Endothelial cell of umbilical vein (primary cell): Measurements from ENCODE around the gene TYW1. TPM values are rescaled to one million over a fixed set of nuclear protein-coding genes. Genes with fewer than 3 reads are reported as not detected.

Source experiments
- BruUV-seq: library from RNA; stranded (reverse); fragments of 400-500 nt; replicated peaks from 2 replicates; lab custom pipeline; 2021; lab: Mats Ljungman, UMichigan
- CTCF ChIA-PET: fragments of 300-600, 350-600 bp; sonication (Branson Sonifier 250); formaldehyde crosslinking; loops from one replicate; lab custom pipeline; 2021; ENCODE audit warnings: antibody characterized with exemption, inconsistent platforms; lab: Charles Lee
- POLR2A ChIA-PET: fragments of 300-600, 350-600 bp; sonication (Branson Sonifier 250); formaldehyde crosslinking; loops from one replicate; lab custom pipeline; 2021; ENCODE audit warnings: antibody characterized with exemption, inconsistent platforms; lab: Charles Lee
- DNase-seq: peaks from one replicate; pipeline ENCODE4 v3.0.0-alpha.2; 2011; ENCODE audit warnings: low read depth, low spot score
- FAIRE-seq: peaks from 2 replicates; lab custom pipeline; 2011; peaks lifted over from hg19 to GRCh38; lab: Jason Lieb, UNC
- H2AFZ ChIP-seq: 2 replicates; pipeline ENCODE4 v1.6.0; 2012; ENCODE audit warnings: low read depth, low read length, control low read depth, inconsistent platforms
- H3K27ac ChIP-seq: 2 replicates; pipeline ENCODE4 v1.5.1; 2011; ENCODE audit warnings: low read depth, mild to moderate bottlenecking, control low read depth, low read length, moderate library complexity; ENCODE audit not compliant: insufficient read depth
- H3K27me3 ChIP-seq, 2 experiments: 2 replicates each; pipeline versions ENCODE4 v1.6.0 to v1.6.1; 2011; ENCODE audit warnings: low read length in 2 of 2, mixed read lengths in 1 of 2; ENCODE audit not compliant: control insufficient read depth in 2 of 2, insufficient read depth in 2 of 2
- H3K36me3 ChIP-seq, 2 experiments: 2 replicates in 1 of 2; 3 replicates in 1 of 2; pipeline ENCODE4 v1.5.1; 2011; ENCODE audit warnings: low read length in 2 of 2, mild to moderate bottlenecking in 1 of 2, moderate library complexity in 1 of 2; ENCODE audit not compliant: control insufficient read depth in 2 of 2, insufficient read depth in 2 of 2; ENCODE audit errors: extremely low read depth in 1 of 2
- H3K4me1 ChIP-seq: 3 replicates; pipeline ENCODE4 v1.5.1; 2011; ENCODE audit warnings: mild to moderate bottlenecking, low read length; ENCODE audit not compliant: control insufficient read depth, insufficient read depth; ENCODE audit errors: extremely low read depth
- H3K4me2 ChIP-seq: 2 replicates; pipeline ENCODE4 v1.6.1; 2011; ENCODE audit warnings: low read length, control low read depth, mixed read lengths; ENCODE audit not compliant: insufficient read depth
- H3K4me3 ChIP-seq, 3 experiments: fragments of 200-600 bp in 1 of 3; sonication (generic), shearing (Covaris generic) in 1 of 3; replicated peaks in 1 of 3; 2 replicates each; pipeline ENCODE4 v1.5.1; 2011 to 2016; ENCODE audit warnings: control low read depth in 3 of 3, low read length in 3 of 3, mild to moderate bottlenecking in 2 of 3, inconsistent platforms in 1 of 3, low read depth in 1 of 3, moderate library complexity in 1 of 3; ENCODE audit not compliant: insufficient read depth in 1 of 3
- H3K79me2 ChIP-seq: 2 replicates; pipeline ENCODE4 v1.6.0; 2012; ENCODE audit warnings: low read length, inconsistent platforms; ENCODE audit not compliant: control insufficient read depth, insufficient read depth
- H3K9ac ChIP-seq: replicated peaks from 2 replicates; pipeline ENCODE3; 2011; ENCODE audit warnings: low read length, control low read depth; ENCODE audit not compliant: insufficient read depth; ENCODE audit errors: extremely low read depth
- H3K9me1 ChIP-seq: replicated peaks from 3 replicates; pipeline ENCODE4 v1.6.0; 2011; ENCODE audit warnings: mild to moderate bottlenecking, low read length; ENCODE audit not compliant: control insufficient read depth, insufficient read depth; ENCODE audit errors: extremely low read depth
- H3K9me3 ChIP-seq: replicated peaks from 2 replicates; pipeline ENCODE4 v1.5.1; 2012; ENCODE audit warnings: low read length, inconsistent platforms; ENCODE audit not compliant: control insufficient read depth, insufficient read depth
- H4K20me1 ChIP-seq: replicated peaks from 2 replicates; pipeline ENCODE3; 2011; ENCODE audit warnings: mild to moderate bottlenecking, low read length; ENCODE audit not compliant: control insufficient read depth, insufficient read depth; ENCODE audit errors: extremely low read depth
- FOS ChIP-seq: IDR thresholded peaks from 2 replicates; pipeline ENCODE4 v1.6.1; 2011; ENCODE audit warnings: mild to moderate bottlenecking, low read length, moderate library complexity, borderline replicate concordance; ENCODE audit not compliant: insufficient read depth
- GATA2 ChIP-seq: IDR thresholded peaks from 2 replicates; pipeline ENCODE4 v1.7.0; 2011; ENCODE audit warnings: low read depth, mild to moderate bottlenecking, moderate library complexity, mixed read lengths, low read length; ENCODE audit not compliant: insufficient read length, insufficient read depth
- JUN ChIP-seq: IDR thresholded peaks from 2 replicates; pipeline ENCODE4 v1.6.1; 2011; ENCODE audit warnings: borderline replicate concordance, low read depth; ENCODE audit not compliant: insufficient read length, insufficient read depth
- MAX ChIP-seq: IDR thresholded peaks from 2 replicates; pipeline ENCODE4 v1.6.1; 2011; ENCODE audit not compliant: insufficient read depth, insufficient read length
- MYC ChIP-seq: IDR thresholded peaks from one replicate; pipeline ENCODE4 v1.6.1; 2011; ENCODE audit warnings: mild to moderate bottlenecking, low read depth, low read length
- POLR2AphosphoS5 ChIP-seq: IDR thresholded peaks from 2 replicates; pipeline ENCODE4 v1.6.1; 2012; ENCODE audit warnings: low read depth, mild to moderate bottlenecking, control low read depth, low read length, moderate library complexity; ENCODE audit not compliant: insufficient read depth
- dilution Hi-C: fragments of 300-500 bp; cut with MboI; formaldehyde crosslinking; loops from one replicate; pipeline ENCODE4 v1.15.0; 2019; ENCODE audit warnings: low sequenced_read_pairs; ENCODE audit not compliant: extremely low pct_ligation_motif_present
- intact Hi-C: fragments of 100-400 bp; cut with micrococcal nuclease; formaldehyde crosslinking; loops from one replicate; pipeline ENCODE4 v1.10.0; 2022
- polyA plus RNA-seq, 4 experiments: library from polyadenylated mRNA; depleted of rRNA in 3 of 4; stranded (reverse) in 3 of 4; unstranded in 1 of 4; fragments of >200 nt; gene quantifications; 2 replicates each; pipeline versions ENCODE4 v1.2.1 to v1.2.3, GENCODE V29; 2011 to 2012; ENCODE audit warnings: missing spikeins in 1 of 4
- total RNA-seq: library from RNA; stranded (reverse); gene quantifications from 2 replicates; pipeline ENCODE4 v1.2.3, GENCODE V29; 2021

The TYW1 gene
- total and polyA plus RNA-seq, 2 donors (not counting 3 experiments of a cell fraction or from before 2014, with no cell fraction given): 7.7 to 15.9 TPM

- H3K36me3 ChIP-seq: peaks cover 17 to 23% of the 10 kb centered on the region in 2 experiments
- CTCF ChIA-PET: interaction anchor here (0.6 to 1.2 kb wide), 3 partner anchors 29 to 393 kb away, joined by 3 to 4 read pairs (median 3); no protein-coding TSS in a partner anchor
Observed at GRCh38 chr7:66950763-66951162, 45.9 kb upstream of the TYW1 start.

GRCh38 chr7:66952343-66953043 lies 44.1 kb upstream of the TYW1 start:
- H2AFZ ChIP-seq: no peak overlapping the region

More at GRCh38 chr7:66950763-66951162, 45.9 kb upstream of the TYW1 start:
- Histone ChIP-seq H3K4me3 (no peak overlapping the region), H2AFZ (no peak overlapping the region), H3K79me2 (peaks cover 7% of the 10 kb centered on the region), H3K27me3 (no peaks in the 10 kb centered on the region), H4K20me1 (no peaks in the 10 kb centered on the region), H3K27ac (peak overlapping the region; percentile 32), H3K9me3 (no peaks in the 10 kb centered on the region), H3K9ac (peak overlapping the region; percentile 20), H3K4me1 (peaks cover 47% of the 10 kb centered on the region), H3K9me1 (no peaks in the 10 kb centered on the region), H3K4me2 (no peak overlapping the region)
- no TSS peak for BruUV-seq
- FAIRE-seq: no peak
- dilution Hi-C loops: no loop called here
- peak; percentile 7 for DNase-seq
- TF ChIP-seq FOS: no peak
- TF ChIP-seq MYC: peak; percentile 49
- TF ChIP-seq JUN: peak; percentile 22
- peak; percentile 95 for TF ChIP-seq MAX
- POLR2A ChIA-PET: no interaction called here
- intact Hi-C loops: loop anchor here (1.0 to 2.0 kb wide), 2 partner anchors 44 to 113 kb away; partner anchors contain the start of gene SBDS

More at GRCh38 chr7:66952343-66953043, 44.1 kb upstream of the TYW1 start:
- CTCF ChIA-PET: interaction anchor here (1.0 kb wide), 1 partner anchor 12 kb away, joined by 3 read pairs; no protein-coding TSS in a partner anchor
- BruUV-seq: no TSS peak
- Histone ChIP-seq H3K27ac (peak overlapping the region; percentile 83), H3K4me1 (peaks cover 36% of the 10 kb centered on the region), H3K9me1 (no peaks in the 10 kb centered on the region), H3K9ac (peak overlapping the region; percentile 5), H4K20me1 (no peaks in the 10 kb centered on the region), H3K4me3 (no peak overlapping the region), H3K36me3 (peaks cover 21 to 24% of the 10 kb centered on the region in 2 experiments), H3K9me3 (no peaks in the 10 kb centered on the region), H3K4me2 (no peak overlapping the region), H3K79me2 (peaks cover 6% of the 10 kb centered on the region), H3K27me3 (no peaks in the 10 kb centered on the region)
- DNase-seq (peak; percentile 68), FAIRE-seq (peak; percentile 86)
- dilution Hi-C loops: no loop called here
- TF ChIP-seq FOS: peak; percentile 89
- no peak for TF ChIP-seq MYC
- TF ChIP-seq GATA2: peak; percentile 49
- TF ChIP-seq POLR2AphosphoS5: peak; percentile 84
- TF ChIP-seq MAX: no peak
- TF ChIP-seq JUN: peak; percentile 67
- intact Hi-C loops: loop anchor here (1.0 to 2.0 kb wide), 2 partner anchors 31 to 108 kb away; partner anchors contain the start of gene TMEM248
- POLR2A ChIA-PET: no interaction called here
